K562 (cell line): ENCODE results near the gene MS4A4E. TPM values are rescaled to one million over a fixed set of nuclear protein-coding genes. Genes with fewer than 3 reads are reported as not detected.

Source experiments
- ATAC-seq: fragments of 200-7000 bp; cut with Tn5 transposase; 3 replicates; pipeline ENCODE4 v1.9.1; 2020; ENCODE audit warnings: moderate library complexity
- BruUV-seq: library from RNA; stranded (reverse); fragments of 400-500 nt; replicated peaks from 2 replicates; lab custom pipeline; 2021; lab: Mats Ljungman, UMichigan
- CTCF ChIA-PET: fragments of 300-600 bp; formaldehyde crosslinking; extraction: SDS; loops from one replicate; lab custom pipeline; 2021; ENCODE audit warnings: low intra/inter-chr PET ratio; lab: Yijun Ruan, JAX
- POLR2A ChIA-PET: fragments of 300-600, 350-650 bp; sonication (Branson Sonifier 250); formaldehyde crosslinking; extraction: SDS; loops from one replicate; lab custom pipeline; 2021; ENCODE audit warnings: antibody characterized with exemption, inconsistent platforms; lab: Yijun Ruan, JAX
- DNase-seq, 4 experiments: peaks; one replicate each; pipeline versions ENCODE4 v3.0.0 to v3.0.0-alpha.2; 2011 to 2018; ENCODE audit warnings: low spot score in 3 of 4, mixed read lengths in 3 of 4; ENCODE audit errors: extremely low read depth in 1 of 4
- FAIRE-seq: peaks from 2 replicates; lab custom pipeline; 2011; peaks lifted over from hg19 to GRCh38; lab: Jason Lieb, UNC
- H2AFZ ChIP-seq: 2 replicates; pipeline ENCODE4 v1.6.0; 2011; ENCODE audit warnings: low read depth, low read length, control low read depth, inconsistent platforms
- H3K27ac ChIP-seq: fragments of 200-600 bp; 3 replicates; pipeline ENCODE4 v1.8.0; 2011; ENCODE audit warnings: low read depth, mild to moderate bottlenecking, control low read depth, inconsistent platforms, low read length, moderate library complexity, mixed read lengths; ENCODE audit errors: extremely low read depth
- H3K27me3 ChIP-seq, 2 experiments: fragments of 300-600 bp in 1 of 2; 2 replicates in 1 of 2; 3 replicates in 1 of 2; pipeline versions ENCODE4 v1.6.0 to v1.8.0; 2011; ENCODE audit warnings: inconsistent platforms in 2 of 2, low read length in 2 of 2, mild to moderate bottlenecking in 1 of 2, mixed read lengths in 1 of 2, moderate library complexity in 1 of 2; ENCODE audit not compliant: control insufficient read depth in 2 of 2, insufficient read depth in 2 of 2
- H3K36me3 ChIP-seq: fragments of 300-600 bp; 3 replicates; pipeline ENCODE4 v1.8.0; 2011; ENCODE audit warnings: mild to moderate bottlenecking, low read length, inconsistent platforms; ENCODE audit not compliant: control insufficient read depth, insufficient read depth
- H3K4me1 ChIP-seq, 2 experiments: fragments of 200-600 bp in 1 of 2; replicated peaks in 1 of 2; 2 replicates in 1 of 2; 3 replicates in 1 of 2; pipeline versions ENCODE4 v1.5.1 to v1.8.0; 2011; ENCODE audit warnings: inconsistent platforms in 2 of 2, low read length in 2 of 2, mild to moderate bottlenecking in 1 of 2, mixed read lengths in 1 of 2, moderate library complexity in 1 of 2; ENCODE audit not compliant: control insufficient read depth in 2 of 2, insufficient read depth in 2 of 2
- H3K4me2 ChIP-seq: 2 replicates; pipeline ENCODE4 v1.6.1; 2011; ENCODE audit warnings: low read length, control low read depth, inconsistent platforms, mixed read lengths; ENCODE audit not compliant: insufficient read depth
- H3K4me3 ChIP-seq: fragments of 200-600 bp; sonication (generic), shearing (Covaris generic); 2 replicates; pipeline ENCODE4 v1.5.1; 2016; ENCODE audit warnings: control low read depth, inconsistent platforms
- H3K79me2 ChIP-seq: fragments of 200-600 bp; 3 replicates; pipeline ENCODE4 v1.8.0; 2011; ENCODE audit warnings: low read length, inconsistent platforms; ENCODE audit not compliant: control insufficient read depth, insufficient read depth
- H3K9ac ChIP-seq, 2 experiments: 2 replicates each; pipeline versions ENCODE4 v1.6.0 to v1.6.1; 2011; ENCODE audit warnings: low read depth in 2 of 2, low read length in 2 of 2, control low read depth in 1 of 2, inconsistent platforms in 1 of 2, mild to moderate bottlenecking in 1 of 2, mixed read lengths in 1 of 2; ENCODE audit not compliant: insufficient read depth in 1 of 2
- H3K9me1 ChIP-seq: one replicate; pipeline ENCODE4 v1.6.0; 2011; ENCODE audit warnings: inconsistent platforms, mild to moderate bottlenecking, low read length, moderate library complexity; ENCODE audit not compliant: control insufficient read depth, insufficient read depth
- H3K9me3 ChIP-seq: replicated peaks from 2 replicates; pipeline ENCODE4 v1.5.1; 2011; ENCODE audit warnings: low read depth, low read length, inconsistent platforms; ENCODE audit not compliant: control insufficient read depth, insufficient read depth
- H4K20me1 ChIP-seq: replicated peaks from 2 replicates; pipeline ENCODE4 v1.6.1; 2011; ENCODE audit warnings: low read length, inconsistent platforms, mixed read lengths; ENCODE audit not compliant: control insufficient read depth, insufficient read depth
- RAD21 ChIP-seq, 2 experiments: fragments of 250-450 bp in 1 of 2; fragments of 450-650 bp in 1 of 2; sonication (Bioruptor Pico) in 1 of 2; formaldehyde crosslinking in 1 of 2; IDR thresholded peaks in 1 of 2; conservative IDR thresholded peaks in 1 of 2; 2 replicates each; pipeline versions ENCODE4 v1.4.0 to v1.8.0; 2020 to 2022; ENCODE audit warnings: mild to moderate bottlenecking in 2 of 2, moderate library complexity in 1 of 2
- WGBS: fragments of 100-300 bp; shearing (Covaris generic); methylation state at CpG from one replicate; pipeline ENCODE4 v1.1.6; 2016; ENCODE audit warnings: low coverage, mixed read lengths; ENCODE audit not compliant: insufficient coverage; ENCODE audit errors: missing lambda C conversion rate; 5-methylcytosine and 5-hydroxymethylcytosine counted together
- in situ Hi-C: fragments of 300-500 bp; cut with MboI; formaldehyde crosslinking; loops from 4 replicates; pipeline ENCODE4 v1.15.0; 2018; ENCODE audit warnings: inconsistent platforms, mixed read lengths
- intact Hi-C: fragments of 100-400 bp; cut with micrococcal nuclease; formaldehyde crosslinking; loops from 2 replicates; pipeline ENCODE4 v1.14.2; 2022
- polyA plus RNA-seq, 8 experiments: library from polyadenylated mRNA; depleted of rRNA in 4 of 8; stranded (reverse) in 5 of 8; unstranded in 3 of 8; fragments of >200 nt; fragmentation: Nextera tagmentation in 2 of 8; fragmentation: Illumina TruSeq in 1 of 8; extraction: Ambion mirVana in 2 of 8; extraction: Trizol in 1 of 8; gene quantifications; 2 replicates each; pipeline versions ENCODE4 v1.2.1 to v1.2.3, GENCODE V29; 2011 to 2014; ENCODE audit warnings: inconsistent platforms in 1 of 8, missing spikeins in 1 of 8
- total RNA-seq, 7 experiments: library from RNA; depleted of rRNA in 6 of 7; stranded (reverse); fragments of >200 nt in 6 of 7; fragmentation: Illumina TruSeq in 2 of 7; extraction: Trizol in 2 of 7; gene quantifications; 2 replicates each; pipeline versions ENCODE4 v1.2.1 to v1.2.3, GENCODE V29; 2011 to 2021; ENCODE audit warnings: low replicate concordance in 1 of 7
- TF ChIP-seq, protein P1 (sequence below): fragments of 450-650 bp; IDR thresholded peaks from 2 replicates; pipeline ENCODE4 v1.6.1; 2016; ENCODE audit warnings: antibody characterized with exemption

MS4A4E gene
- total and polyA plus RNA-seq, 9 of the 15 experiments (the other 6 are each of a cell fraction or from before 2014, with no cell fraction given) = 0.11 to 0.81 (median 0.36) TPM; not detected in 2

DNA sequence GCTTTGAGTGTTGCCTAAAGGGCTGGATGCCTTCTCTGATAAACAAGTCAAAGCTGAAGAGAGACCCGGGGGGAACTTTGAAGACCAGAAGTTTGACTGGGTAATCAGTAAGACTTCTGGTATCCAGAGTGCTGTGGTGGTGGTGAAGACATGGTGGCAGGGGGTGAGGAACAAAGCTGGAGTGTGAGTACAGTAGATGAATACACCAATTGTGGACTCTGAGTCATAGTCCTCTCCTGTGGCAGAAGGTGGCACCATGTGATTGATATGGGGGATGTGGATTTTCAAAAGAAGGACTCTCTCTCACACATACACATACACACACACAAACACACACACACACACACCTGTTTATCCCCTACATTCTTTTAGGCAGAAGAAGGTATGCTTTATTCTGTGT lies 72.4 kb downstream of the MS4A4E start:
- Histone ChIP-seq H3K27me3 (no peaks in the 10 kb centered on the region), H3K36me3 (no peaks in the 10 kb centered on the region), H4K20me1 (no peaks in the 10 kb centered on the region), H3K27ac (no peak overlapping the region), H3K9me1 (no peaks in the 10 kb centered on the region), H3K9me3 (peaks cover 10% of the 10 kb centered on the region), H3K79me2 (no peaks in the 10 kb centered on the region), H3K4me3 (no peak overlapping the region), H3K9ac (no peak overlapping the region), H3K4me1 (no peaks in the 10 kb centered on the region; a peak in 1 of 5 replicates), H2AFZ (no peak overlapping the region), H3K4me2 (no peak overlapping the region)
- in situ Hi-C loops (no loop called here), intact Hi-C loops (loop anchor here (2.0 kb wide), 1 partner anchor 80 kb away; no protein-coding TSS in a partner anchor)
- ChIA-PET CTCF (no interaction called here), POLR2A (no interaction called here)
- TF ChIP-seq, protein P1, sequence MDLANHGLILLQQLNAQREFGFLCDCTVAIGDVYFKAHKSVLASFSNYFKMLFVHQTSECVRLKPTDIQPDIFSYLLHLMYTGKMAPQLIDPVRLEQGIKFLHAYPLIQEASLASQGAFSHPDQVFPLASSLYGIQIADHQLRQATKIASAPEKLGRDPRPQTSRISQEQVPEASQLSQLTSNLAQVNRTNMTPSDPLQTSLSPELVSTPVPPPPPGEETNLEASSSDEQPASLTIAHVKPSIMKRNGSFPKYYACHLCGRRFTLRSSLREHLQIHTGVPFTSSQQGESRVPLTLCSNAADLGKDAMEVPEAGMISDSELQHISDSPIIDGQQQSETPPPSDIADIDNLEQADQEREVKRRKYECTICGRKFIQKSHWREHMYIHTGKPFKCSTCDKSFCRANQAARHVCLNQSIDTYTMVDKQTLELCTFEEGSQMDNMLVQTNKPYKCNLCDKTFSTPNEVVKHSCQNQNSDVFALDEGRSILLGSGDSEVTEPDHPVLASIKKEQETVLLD = no peak
- 0 out of 4 replicates have a peak, but pooled peaks of 1 of the 2 experiments have one; percentile 18 for TF ChIP-seq RAD21 (CRISPR knock-in tag; conservative IDR thresholded peaks at IDR 0.05 in 1 of 2, IDR thresholded peaks at IDR 0.05 in 1 of 2)
- 29% methylated on average over 1 of the region's 1 CpG for WGBS
- no peak for FAIRE-seq
- ATAC-seq = no peak
- no peak for DNase-seq
- BruUV-seq = no TSS peak
